HFFc6 (cell line): ENCODE measurements around the gene MRPL36. TPM values are rescaled to one million over a fixed set of nuclear protein-coding genes. Genes with fewer than 3 reads are reported as not detected.
"Not testable (repeated sequence)": the region's sequence is repeated elsewhere in the genome, so short reads cannot be mapped to it uniquely, and the experiment has no call there.

Experiments used
- DNase-seq: peaks from one replicate; pipeline ENCODE4 v3.0.0-alpha.2; 2018
- H3K27ac Mint-ChIP-seq: 2 replicates; pipeline ENCODE4 v1.8.0; 2020; ENCODE audit warnings: mild to moderate bottlenecking, mixed read lengths
- H3K27me3 Mint-ChIP-seq: 2 replicates; pipeline ENCODE4 v1.8.0; 2021; ENCODE audit warnings: mild to moderate bottlenecking, moderate library complexity, mixed read lengths; ENCODE audit not compliant: insufficient read depth
- H3K36me3 Mint-ChIP-seq: 2 replicates; pipeline ENCODE4 v1.8.0; 2021; ENCODE audit warnings: low read depth, mixed read lengths
- H3K4me1 Mint-ChIP-seq: 2 replicates; pipeline ENCODE4 v1.8.0; 2020; ENCODE audit warnings: low read depth, mixed read lengths
- H3K4me3 Mint-ChIP-seq: 2 replicates; pipeline ENCODE4 v1.8.0; 2020; ENCODE audit warnings: mild to moderate bottlenecking, moderate library complexity, mixed read lengths
- H3K9me3 Mint-ChIP-seq: 2 replicates; pipeline ENCODE4 v1.8.0; 2020; ENCODE audit warnings: mild to moderate bottlenecking, mixed read lengths
- CTCF ChIP-seq: fragments of 200-600 bp; sonication (generic); IDR thresholded peaks from 2 replicates; pipeline ENCODE4 v1.5.0; 2021; ENCODE audit warnings: antibody characterized with exemption, mild to moderate bottlenecking
- total RNA-seq, 6 experiments: library from RNA; stranded (reverse); fragmentation: NEBNext Ultra II Directional; extraction: Animal tissue kit (Norgen Biotek cat#: 25700); gene quantifications; 2 replicates in 1 of 6; 3 replicates in 5 of 6; pipeline ENCODE4 v1.2.3, GENCODE V29; 2021

The MRPL36 gene
- total RNA-seq, 6 experiments from 2014 or later, result 67.8 to 87.1 (median 74.9) TPM

- Mint-ChIP-seq H3K9me3 (peaks cover 9% of the 10 kb centered on the region; the same call in 1 of the 2 replicates), H3K4me3 (peak overlapping the region; percentile 94), H3K4me1 (peaks cover 59% of the 10 kb centered on the region), H3K36me3 (peaks cover 45% of the 10 kb centered on the region), H3K27ac (peak overlapping the region; percentile 94), H3K27me3 (no peaks in the 10 kb centered on the region; the same call in 1 of the 2 replicates)
- no peak for DNase-seq
- no peak for TF ChIP-seq CTCF
Observed at GRCh38 chr5:1799110-1799601, 481 bp downstream of the MRPL36 start.

GRCh38 chr5:1798589-1798988 is 1.0 kb downstream of the MRPL36 start:
- Mint-ChIP-seq H3K27ac (peak overlapping the region; percentile 82), H3K4me1 (peaks cover 59% of the 10 kb centered on the region), H3K4me3 (peak overlapping the region; percentile 94), H3K36me3 (peaks cover 40% of the 10 kb centered on the region)
- H3K27me3 Mint-ChIP-seq, DNase-seq, H3K9me3 Mint-ChIP-seq: not testable (repeated sequence)

- Mint-ChIP-seq H3K27ac (no peak overlapping the region), H3K36me3 (peaks cover 36% of the 10 kb centered on the region), H3K9me3 (peaks cover 9% of the 10 kb centered on the region; the same call in 1 of the 2 replicates), H3K4me1 (peaks cover 59% of the 10 kb centered on the region), H3K27me3 (no peaks in the 10 kb centered on the region; the same call in 1 of the 2 replicates), H3K4me3 (peak overlapping the region; percentile 20; the same call in 1 of the 2 replicates)
- TF ChIP-seq CTCF, result no peak
- DNase-seq, result no peak
Observed at GRCh38 chr5:1797855-1798254, 1.8 kb downstream of the MRPL36 start.

- no peak overlapping the region for H3K4me3 Mint-ChIP-seq
- H3K36me3 Mint-ChIP-seq, result peaks cover 35% of the 10 kb centered on the region
- no peak overlapping the region for H3K27ac Mint-ChIP-seq
- H3K9me3 Mint-ChIP-seq, result peaks cover 9% of the 10 kb centered on the region; the same call in 1 of the 2 replicates
- H3K4me1 Mint-ChIP-seq, result peaks cover 59% of the 10 kb centered on the region
- no peak for TF ChIP-seq CTCF
- H3K27me3 Mint-ChIP-seq, result no peaks in the 10 kb centered on the region; the same call in 1 of the 2 replicates
- DNase-seq, result no peak
Observed at GRCh38 chr5:1797103-1797800, 2.4 kb downstream of the MRPL36 start.

GRCh38 chr5:1796371-1797102 is 3.1 kb downstream of the MRPL36 start:
- Mint-ChIP-seq H3K4me1 (peaks cover 61% of the 10 kb centered on the region), H3K9me3 (peaks cover 9% of the 10 kb centered on the region; the same call in 1 of the 2 replicates), H3K27me3 (no peaks in the 10 kb centered on the region; the same call in 1 of the 2 replicates), H3K4me3 (no peak overlapping the region), H3K36me3 (peaks cover 35% of the 10 kb centered on the region), H3K27ac (no peak overlapping the region)
- no peak for TF ChIP-seq CTCF
- no peak for DNase-seq
